AG04449 (cell line): ENCODE data around the gene PCLO.

ENCODE experiments used
- CTCF ChIA-PET: fragments of 350-600 bp; formaldehyde crosslinking; extraction: SDS; loops from one replicate; lab custom pipeline; 2021; ENCODE audit warnings: antibody characterized with exemption; lab: Yijun Ruan, JAX
- POLR2A ChIA-PET: fragments of 400-600, 350-600 bp; formaldehyde crosslinking; extraction: SDS; loops from one replicate; lab custom pipeline; 2020; ENCODE audit warnings: antibody characterized with exemption, inconsistent platforms; lab: Yijun Ruan, JAX
- DNase-seq: peaks from one replicate; pipeline ENCODE4 v3.0.0-alpha.2; 2010; ENCODE audit warnings: low read depth, low spot score
- H3K4me3 ChIP-seq: 2 replicates; pipeline ENCODE4 v1.5.1; 2011; ENCODE audit warnings: low read depth, mild to moderate bottlenecking, control low read depth, low read length
- CTCF ChIP-seq: IDR thresholded peaks from one replicate; pipeline ENCODE4 v1.5.1; 2011; ENCODE audit warnings: mild to moderate bottlenecking, moderate library complexity, low read length, control low read depth, inconsistent platforms; ENCODE audit not compliant: insufficient read depth; ENCODE audit errors: missing control alignments

PCLO gene

GRCh38 chr7:83161186-83161585 is 1.5 kb downstream of the PCLO start:
- ChIA-PET CTCF (no interaction called here), POLR2A (no interaction called here)
- DNase-seq, result no peak
- H3K4me3 ChIP-seq, result no peak overlapping the region
- no peak for TF ChIP-seq CTCF

GRCh38 chr7:83159731-83160130 is 3.0 kb downstream of the PCLO start:
- H3K4me3 ChIP-seq, result no peak overlapping the region
- ChIA-PET POLR2A (no interaction called here), CTCF (no interaction called here)
- no peak for DNase-seq
- no peak for TF ChIP-seq CTCF

- TF ChIP-seq CTCF, result no peak
- POLR2A ChIA-PET, result no interaction called here
- no peak for DNase-seq
- CTCF ChIA-PET, result no interaction called here
- H3K4me3 ChIP-seq, result no peak overlapping the region
Observed at GRCh38 chr7:83156006-83156405, 6.7 kb downstream of the PCLO start.

GRCh38 chr7:83155407-83155806 is 7.3 kb downstream of the PCLO start:
- H3K4me3 ChIP-seq, result no peak overlapping the region
- TF ChIP-seq CTCF, result no peak
- ChIA-PET POLR2A (no interaction called here), CTCF (no interaction called here)
- DNase-seq, result no peak

GRCh38 chr7:83153419-83153818 is 9.3 kb downstream of the PCLO start:
- TF ChIP-seq CTCF, result no peak
- DNase-seq, result no peak
- CTCF ChIA-PET, result no interaction called here
- POLR2A ChIA-PET, result no interaction called here
- H3K4me3 ChIP-seq, result no peak overlapping the region

- no peak for TF ChIP-seq CTCF
- ChIA-PET CTCF (no interaction called here), POLR2A (no interaction called here)
- no peak for DNase-seq
- H3K4me3 ChIP-seq, result no peak overlapping the region
Observed at GRCh38 chr7:83150310-83150709, 12.4 kb downstream of the PCLO start.

GRCh38 chr7:83149466-83149865 is 13.2 kb downstream of the PCLO start:
- ChIA-PET CTCF (no interaction called here), POLR2A (no interaction called here)
- H3K4me3 ChIP-seq, result no peak overlapping the region
- TF ChIP-seq CTCF, result no peak
- no peak for DNase-seq
